Measurements from ENCODE around the gene ZNF853.

ZNF853 gene

GRCh38 chr7:6639032-6639431 lies 23.6 kb downstream of the ZNF853 start:
- H3K4me3 Mint-ChIP-seq, result peak overlapping the region; percentile 87
- DNase-seq, result no peak
- H3K36me3 Mint-ChIP-seq (ENCODE audit: low read depth), result peaks cover 59% of the 10 kb centered on the region
- peaks cover 27% of the 10 kb centered on the region for H3K4me1 Mint-ChIP-seq (ENCODE audit: low read depth)
- peaks cover 7% of the 10 kb centered on the region for H3K9me3 Mint-ChIP-seq
- H3K27ac Mint-ChIP-seq, result peak overlapping the region; percentile 92
- no peaks in the 10 kb centered on the region for H3K27me3 Mint-ChIP-seq

GRCh38 chr7:6639627-6640026 lies 24.2 kb downstream of the ZNF853 start:
- no peak for DNase-seq
- H3K27me3 Mint-ChIP-seq, result no peaks in the 10 kb centered on the region
- peaks cover 27% of the 10 kb centered on the region for H3K4me1 Mint-ChIP-seq (ENCODE audit: low read depth)
- H3K9me3 Mint-ChIP-seq, result peaks cover 7% of the 10 kb centered on the region
- peak overlapping the region; percentile 87 for H3K4me3 Mint-ChIP-seq
- H3K36me3 Mint-ChIP-seq (ENCODE audit: low read depth), result peaks cover 65% of the 10 kb centered on the region
- peak overlapping the region; percentile 92 for H3K27ac Mint-ChIP-seq

DNA sequence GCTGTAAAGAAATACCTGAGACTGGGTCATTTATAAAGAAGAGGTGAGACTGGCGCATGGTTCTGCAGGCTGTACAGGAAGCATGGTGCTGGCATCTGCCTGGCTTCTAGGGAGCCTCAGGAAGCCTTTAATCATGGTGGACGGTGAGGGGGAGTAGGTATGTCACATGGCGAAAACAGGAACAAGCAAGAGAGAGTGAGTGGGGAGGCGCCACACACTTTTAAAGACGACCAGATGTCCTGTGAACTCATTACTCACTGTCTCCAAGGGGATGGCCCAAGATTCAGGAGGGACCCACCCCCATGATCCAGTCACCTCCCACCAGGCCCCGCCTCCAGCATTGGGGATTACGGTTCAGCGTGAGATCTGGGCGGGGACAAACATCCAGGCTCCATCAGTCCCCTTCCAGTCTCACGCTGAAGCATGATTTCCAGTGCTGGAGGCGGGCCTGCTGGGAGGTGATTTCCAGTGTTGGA lies 24.9 kb downstream of the ZNF853 start:
- no peaks in the 10 kb centered on the region for H3K27me3 Mint-ChIP-seq
- DNase-seq, result peak; percentile 55
- H3K4me1 Mint-ChIP-seq (ENCODE audit: low read depth), result peaks cover 25% of the 10 kb centered on the region
- peaks cover 5% of the 10 kb centered on the region for H3K9me3 Mint-ChIP-seq
- H3K4me3 Mint-ChIP-seq, result peak overlapping the region; percentile 87
- peaks cover 71% of the 10 kb centered on the region for H3K36me3 Mint-ChIP-seq (ENCODE audit: low read depth)
- H3K27ac Mint-ChIP-seq, result peak overlapping the region; percentile 92

DNA sequence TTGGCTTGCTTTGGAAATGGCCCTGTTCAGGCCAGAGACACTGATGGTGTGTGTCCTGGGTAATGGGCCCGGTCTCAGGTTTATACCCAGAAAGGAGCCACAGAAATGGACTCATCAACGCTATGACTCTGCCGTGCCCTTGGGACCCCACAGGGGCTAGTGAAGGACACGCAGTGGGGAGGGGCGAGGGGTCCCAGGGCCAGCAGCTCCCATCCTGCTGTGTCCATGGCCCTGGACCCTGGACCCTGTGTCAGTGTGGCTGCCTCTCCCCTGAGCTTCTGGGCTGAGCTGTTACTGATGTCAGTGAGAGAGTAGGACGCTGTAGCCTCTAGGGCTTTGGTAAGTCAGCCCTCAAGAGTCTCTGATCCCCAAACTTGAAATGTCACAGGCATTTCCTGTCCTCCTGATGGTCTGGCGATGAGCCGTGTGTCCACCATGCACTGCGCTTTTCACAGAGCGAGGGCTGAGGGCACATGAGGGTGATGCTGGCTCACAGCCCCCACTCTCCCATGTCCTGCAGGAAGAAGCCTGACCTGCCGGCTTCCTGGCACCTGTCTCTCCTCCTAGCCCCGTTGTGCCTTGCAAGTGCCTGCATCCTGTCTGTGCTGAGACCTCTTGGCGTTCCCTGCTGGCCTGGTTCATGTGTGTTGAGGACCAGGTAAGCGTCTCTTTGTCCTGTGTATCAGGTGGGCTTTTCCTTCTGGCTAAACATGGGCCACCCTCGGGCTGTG lies 26.1 kb downstream of the ZNF853 start:
- Mint-ChIP-seq H3K27ac (peak overlapping the region; percentile 4), H3K36me3 (ENCODE audit: low read depth) (peaks cover 82% of the 10 kb centered on the region), H3K9me3 (peaks cover 5% of the 10 kb centered on the region), H3K4me1 (ENCODE audit: low read depth) (peaks cover 25% of the 10 kb centered on the region), H3K27me3 (no peaks in the 10 kb centered on the region), H3K4me3 (no peak overlapping the region)
- no peak for DNase-seq

GRCh38 chr7:6642239-6642839 lies 26.9 kb downstream of the ZNF853 start:
- peaks cover 25% of the 10 kb centered on the region for H3K4me1 Mint-ChIP-seq (ENCODE audit: low read depth)
- H3K27me3 Mint-ChIP-seq, result no peaks in the 10 kb centered on the region
- H3K36me3 Mint-ChIP-seq (ENCODE audit: low read depth), result peaks cover 91% of the 10 kb centered on the region
- H3K4me3 Mint-ChIP-seq, result no peak overlapping the region
- no peak for DNase-seq
- H3K9me3 Mint-ChIP-seq, result peaks cover 5% of the 10 kb centered on the region
- no peak overlapping the region for H3K27ac Mint-ChIP-seq

DNA sequence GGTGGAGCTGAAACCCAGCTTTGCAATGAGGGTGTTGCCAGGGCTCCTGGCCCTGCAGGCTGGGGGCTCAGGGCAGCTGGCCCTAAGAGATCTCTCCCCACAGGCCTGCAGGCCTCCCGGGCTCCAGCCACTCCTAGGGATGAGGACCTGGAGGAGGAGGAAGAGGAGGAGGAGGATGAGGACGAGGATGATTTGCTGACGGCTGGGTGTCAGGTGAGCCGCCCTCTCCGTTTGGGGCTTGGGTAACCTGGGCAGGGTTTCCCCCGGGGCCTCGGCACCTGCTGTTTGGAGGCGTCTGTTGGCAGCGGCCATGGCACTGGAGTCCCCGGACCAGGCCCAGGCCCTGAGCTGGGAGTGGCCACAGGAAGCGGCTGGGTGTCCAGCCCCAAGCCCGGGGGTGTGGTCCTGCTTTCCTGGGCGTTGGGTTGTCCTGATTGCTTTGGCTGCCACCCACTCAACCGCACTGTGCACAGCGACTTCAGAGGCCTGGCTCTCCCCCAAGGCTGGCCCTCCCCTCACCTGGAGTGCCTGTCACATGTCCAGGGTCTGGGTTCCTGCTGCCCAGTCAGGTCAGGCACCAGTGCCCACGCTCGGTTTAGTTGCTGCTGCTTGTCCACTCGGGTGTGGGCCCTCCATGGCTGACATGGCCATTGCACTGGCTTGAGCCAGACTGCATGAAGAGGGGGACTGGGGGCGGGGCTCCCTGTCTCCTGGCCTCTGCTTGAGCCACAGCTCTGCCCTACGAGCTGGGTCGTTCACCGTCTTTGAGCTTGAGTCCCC lies 27.6 kb downstream of the ZNF853 start:
- Mint-ChIP-seq H3K9me3 (peaks cover 5% of the 10 kb centered on the region), H3K4me1 (ENCODE audit: low read depth) (peaks cover 22% of the 10 kb centered on the region), H3K4me3 (no peak overlapping the region), H3K27me3 (no peaks in the 10 kb centered on the region), H3K27ac (no peak overlapping the region), H3K36me3 (ENCODE audit: low read depth) (peaks cover 95% of the 10 kb centered on the region)
- DNase-seq, result no peak

DNA sequence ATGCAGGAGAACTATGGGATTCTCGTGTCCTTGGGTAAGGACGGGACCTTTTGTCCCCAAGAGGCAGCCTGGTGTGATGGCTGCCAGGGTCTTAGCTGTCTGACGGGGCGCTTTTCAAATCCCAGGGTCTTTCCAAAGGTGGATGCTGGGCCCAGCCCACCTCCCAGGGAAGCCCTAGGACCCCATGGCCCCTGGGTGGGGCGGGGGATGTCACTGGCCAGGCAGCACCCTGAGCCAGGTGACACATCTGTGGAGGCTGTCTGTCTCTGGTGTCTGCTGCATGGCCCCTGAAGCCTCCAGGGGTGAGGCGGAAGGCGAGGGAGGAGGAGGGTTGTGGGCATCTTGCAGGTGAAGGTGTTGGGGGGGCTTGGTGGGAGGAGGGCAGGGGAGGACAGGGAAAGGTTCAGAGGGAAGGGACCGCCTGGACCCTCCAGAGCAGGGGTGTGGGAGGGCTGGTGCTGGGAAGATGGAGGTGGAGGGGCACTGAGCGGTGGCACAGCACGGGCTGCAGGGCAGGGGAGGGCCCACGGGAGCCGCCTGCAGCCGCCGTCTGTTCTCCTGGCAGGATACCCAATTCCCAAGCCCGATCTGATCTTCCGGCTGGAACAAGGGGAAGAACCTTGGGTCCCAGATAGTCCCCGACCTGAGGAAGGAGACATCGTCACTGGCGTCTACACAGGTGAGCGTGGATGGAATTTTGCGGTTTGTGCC lies 28.7 kb downstream of the ZNF853 start:
- no peaks in the 10 kb centered on the region for H3K27me3 Mint-ChIP-seq

GRCh38 chr7:6644728-6645127 lies 29.3 kb downstream of the ZNF853 start:
- peaks cover 96% of the 10 kb centered on the region for H3K36me3 Mint-ChIP-seq (ENCODE audit: low read depth)
- no peaks in the 10 kb centered on the region for H3K27me3 Mint-ChIP-seq
- H3K4me1 Mint-ChIP-seq (ENCODE audit: low read depth), result peaks cover 6% of the 10 kb centered on the region
- DNase-seq, result no peak
- no peak overlapping the region for H3K4me3 Mint-ChIP-seq
- no peak overlapping the region for H3K27ac Mint-ChIP-seq
- H3K9me3 Mint-ChIP-seq, result peaks cover 5% of the 10 kb centered on the region

More for the DNA sequence above, 28.7 kb downstream of the ZNF853 start:
- H3K4me3 Mint-ChIP-seq, result no peak overlapping the region
- no peak for DNase-seq
- H3K27ac Mint-ChIP-seq, result no peak overlapping the region
- peaks cover 96% of the 10 kb centered on the region for H3K36me3 Mint-ChIP-seq (ENCODE audit: low read depth)
- H3K9me3 Mint-ChIP-seq, result peaks cover 5% of the 10 kb centered on the region
- peaks cover 13% of the 10 kb centered on the region for H3K4me1 Mint-ChIP-seq (ENCODE audit: low read depth)

DNA sequence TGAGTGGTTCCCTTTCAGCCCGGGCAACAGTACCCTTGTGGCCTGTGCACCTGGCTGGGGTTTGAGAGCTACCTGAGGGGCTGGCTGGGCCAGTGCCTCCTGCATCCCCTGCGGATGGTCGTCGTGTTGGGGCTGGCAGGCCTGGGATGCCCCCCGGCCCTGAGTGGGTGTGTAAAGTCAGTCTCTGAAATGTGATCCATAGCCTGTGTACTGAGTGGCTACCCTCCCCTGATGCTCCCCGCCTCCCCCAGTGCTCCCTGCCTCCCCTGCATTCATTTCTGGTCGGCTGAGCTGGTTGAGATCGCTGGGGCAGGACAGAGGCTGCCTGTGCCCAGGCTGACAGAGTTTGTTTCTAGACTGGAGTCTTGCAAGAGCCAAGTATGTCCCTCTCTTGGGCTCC lies 31.1 kb downstream of the ZNF853 start:
- Mint-ChIP-seq H3K27ac (peak overlapping the region; percentile 74), H3K4me1 (ENCODE audit: low read depth) (no peaks in the 10 kb centered on the region)

DNA sequence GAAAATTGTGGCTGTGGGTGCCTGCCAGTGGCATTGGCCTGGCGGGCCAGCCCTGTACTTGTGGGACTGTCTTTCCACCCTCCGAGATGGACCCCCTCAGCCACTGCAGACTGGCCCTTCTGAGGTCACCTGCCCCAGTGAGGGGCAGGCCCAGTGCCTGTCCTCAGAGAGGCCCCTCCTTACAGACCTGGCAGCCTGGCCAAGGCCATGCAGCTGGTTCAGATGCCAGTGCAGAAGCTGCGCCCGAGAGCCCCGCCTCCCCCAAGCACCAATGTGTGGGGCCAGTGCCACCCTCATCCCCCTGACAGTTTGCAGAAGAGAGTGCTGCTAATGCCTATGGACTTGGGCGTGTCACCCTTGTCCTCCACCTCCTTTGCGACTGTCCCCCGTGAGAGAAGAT lies 31.7 kb downstream of the ZNF853 start:
- Mint-ChIP-seq H3K27ac (peak overlapping the region; percentile 74), H3K4me3 (no peak overlapping the region), H3K4me1 (ENCODE audit: low read depth) (no peaks in the 10 kb centered on the region), H3K9me3 (peaks cover 4% of the 10 kb centered on the region), H3K27me3 (no peaks in the 10 kb centered on the region), H3K36me3 (ENCODE audit: low read depth) (peaks cover 96% of the 10 kb centered on the region)
- DNase-seq, result no peak

More for the DNA sequence above, 31.1 kb downstream of the ZNF853 start:
- H3K27me3 Mint-ChIP-seq, result no peaks in the 10 kb centered on the region
- no peak overlapping the region for H3K4me3 Mint-ChIP-seq
- DNase-seq, result no peak
- H3K36me3 Mint-ChIP-seq (ENCODE audit: low read depth), result peaks cover 96% of the 10 kb centered on the region
- H3K9me3 Mint-ChIP-seq, result peaks cover 4% of the 10 kb centered on the region

GRCh38 chr7:6647541-6647940 lies 32.1 kb downstream of the ZNF853 start:
- Mint-ChIP-seq H3K27me3 (no peaks in the 10 kb centered on the region), H3K4me1 (ENCODE audit: low read depth) (no peaks in the 10 kb centered on the region), H3K9me3 (peaks cover 4% of the 10 kb centered on the region), H3K36me3 (ENCODE audit: low read depth) (peaks cover 94% of the 10 kb centered on the region), H3K27ac (no peak overlapping the region), H3K4me3 (no peak overlapping the region)
- no peak for DNase-seq

- H3K27me3 Mint-ChIP-seq, result no peaks in the 10 kb centered on the region
- no peak overlapping the region for H3K27ac Mint-ChIP-seq
- H3K4me1 Mint-ChIP-seq (ENCODE audit: low read depth), result no peaks in the 10 kb centered on the region
- H3K9me3 Mint-ChIP-seq, result peaks cover 4% of the 10 kb centered on the region
- H3K4me3 Mint-ChIP-seq, result no peak overlapping the region
- H3K36me3 Mint-ChIP-seq (ENCODE audit: low read depth), result peaks cover 92% of the 10 kb centered on the region
- DNase-seq, result no peak
These were observed 32.8 kb downstream of the ZNF853 start for GRCh38 chr7:6648066-6648814.

DNA sequence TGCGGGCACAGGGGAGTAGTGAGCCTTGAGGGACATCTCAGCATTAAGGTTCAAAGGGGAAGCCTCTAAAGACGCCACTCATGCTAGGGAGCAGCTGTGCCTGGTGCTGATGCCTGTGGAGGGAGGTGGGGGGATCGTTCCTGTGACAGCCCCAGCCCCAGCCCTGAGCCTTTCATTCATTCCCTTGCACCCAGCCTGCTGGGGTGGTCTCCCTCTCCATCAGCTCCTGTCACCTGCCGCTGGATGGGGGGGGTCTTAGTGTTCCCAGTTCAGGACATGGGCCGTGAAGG lies 33.4 kb downstream of the ZNF853 start:
- Mint-ChIP-seq H3K36me3 (ENCODE audit: low read depth) (peaks cover 87% of the 10 kb centered on the region), H3K4me3 (no peak overlapping the region), H3K27me3 (no peaks in the 10 kb centered on the region), H3K27ac (no peak overlapping the region), H3K4me1 (ENCODE audit: low read depth) (no peaks in the 10 kb centered on the region), H3K9me3 (peaks cover 4% of the 10 kb centered on the region)
- no peak for DNase-seq
